ENCODE measurements around the gene BUB1B.

BUB1B gene

GRCh38 chr15:40255033-40255432, 94.2 kb downstream of the BUB1B start:
- DNase-seq (ENCODE audit: low read depth) = no peak

GRCh38 chr15:40256638-40257235, 95.9 kb downstream of the BUB1B start:
- no peak for DNase-seq (ENCODE audit: low read depth)

- DNase-seq (ENCODE audit: low read depth) = no peak
Measured at GRCh38 chr15:40257656-40258450, 97.0 kb downstream of the BUB1B start.

- no peak for DNase-seq (ENCODE audit: low read depth)
Measured at GRCh38 chr15:40258544-40258943, 97.7 kb downstream of the BUB1B start.

- DNase-seq (ENCODE audit: low read depth) = no peak
Measured at GRCh38 chr15:40259021-40259420, 98.2 kb downstream of the BUB1B start.

- DNase-seq (ENCODE audit: low read depth) = no peak
Measured at GRCh38 chr15:40263024-40263754, 102.3 kb downstream of the BUB1B start.

- no peak for DNase-seq (ENCODE audit: low read depth)
Measured at GRCh38 chr15:40264321-40265153, 103.7 kb downstream of the BUB1B start.

- no peak for DNase-seq (ENCODE audit: low read depth)
Measured at GRCh38 chr15:40265355-40265754, 104.5 kb downstream of the BUB1B start.

GRCh38 chr15:40265875-40266274, 105.0 kb downstream of the BUB1B start:
- no peak for DNase-seq (ENCODE audit: low read depth)

- no peak for DNase-seq (ENCODE audit: low read depth)
Measured at GRCh38 chr15:40266828-40267304, 106.0 kb downstream of the BUB1B start.

GRCh38 chr15:40267670-40268069, 106.8 kb downstream of the BUB1B start:
- no peak for DNase-seq (ENCODE audit: low read depth)

GRCh38 chr15:40269604-40270003, 108.7 kb downstream of the BUB1B start:
- no peak for DNase-seq (ENCODE audit: low read depth)

- no peak for DNase-seq (ENCODE audit: low read depth)
Measured at GRCh38 chr15:40270246-40270995, 109.6 kb downstream of the BUB1B start.
